Activated naive CD4-positive, alpha-beta T cell treated with anti-CD3 and anti-CD28 coated beads for 36 hours (primary cell): ENCODE measurements around the gene NRF1. TPM values are rescaled to one million over a fixed set of nuclear protein-coding genes. Genes with fewer than 3 reads are reported as not detected.

Experiments
- CTCF ChIA-PET: fragments of 350-600 bp; sonication (Branson Sonifier 250); formaldehyde crosslinking; loops from one replicate; lab custom pipeline; 2021; ENCODE audit warnings: antibody characterized with exemption; lab: Charles Lee
- DNase-seq: peaks from one replicate; pipeline ENCODE4 v3.0.0-alpha.2; 2020
- H3K27ac Mint-ChIP-seq: one replicate; pipeline ENCODE4 v1.8.0; 2021; ENCODE audit warnings: mild to moderate bottlenecking, mixed read lengths
- H3K27me3 Mint-ChIP-seq: one replicate; pipeline ENCODE4 v1.8.0; 2021; ENCODE audit warnings: low read depth, mixed read lengths
- H3K36me3 Mint-ChIP-seq: one replicate; pipeline ENCODE4 v1.8.0; 2021; ENCODE audit warnings: low read depth, mixed read lengths
- H3K4me1 Mint-ChIP-seq: one replicate; pipeline ENCODE4 v1.8.0; 2021; ENCODE audit warnings: low read depth, mixed read lengths
- H3K4me3 Mint-ChIP-seq: one replicate; pipeline ENCODE4 v1.8.0; 2021; ENCODE audit warnings: mild to moderate bottlenecking, moderate library complexity, mixed read lengths
- H3K9me3 Mint-ChIP-seq: one replicate; pipeline ENCODE4 v1.8.0; 2021; ENCODE audit warnings: mixed read lengths
- intact Hi-C: fragments of 100-400 bp; cut with micrococcal nuclease; formaldehyde crosslinking; loops from one replicate; pipeline ENCODE4 v1.15.1; 2023
- microRNA-seq: library from miRNA; unstranded; fragments of <30 nt; microRNA quantifications from one replicate; pipeline ENCODE4 v1.2.0, GENCODE V29; 2022; ENCODE audit warnings: borderline microRNAs expressed, borderline replicate concordance
- total RNA-seq, 2 experiments: library from RNA; stranded (reverse); gene quantifications; one replicate each; pipeline ENCODE4 v1.2.3, GENCODE V29; 2021

NRF1 gene
- total RNA-seq, 2 experiments from 2014 or later = 18.5 to 21.5 TPM

- intact Hi-C loops = no loop called here
These were observed 187.9 kb downstream of the NRF1 start for GRCh38 chr7:129799350-129799955.

DNA sequence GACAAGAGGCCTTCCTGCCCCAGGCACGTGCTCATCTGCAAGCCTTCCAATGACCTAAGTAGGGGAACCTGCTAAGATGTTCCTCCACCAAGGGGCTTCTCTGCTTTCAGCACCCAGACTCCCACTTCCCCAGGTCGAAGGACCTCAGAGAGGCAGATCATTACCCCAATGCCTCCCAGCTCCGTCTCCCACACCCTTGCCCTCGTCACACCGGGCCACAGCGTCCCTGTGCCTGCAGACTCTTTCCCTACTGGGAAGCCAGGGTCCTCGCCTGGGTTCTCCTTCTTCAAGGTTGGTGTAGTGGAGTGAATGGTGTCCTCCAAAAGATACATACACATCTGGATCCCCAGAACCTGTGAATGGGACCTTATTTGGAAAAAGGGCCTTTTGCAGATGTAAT, 189.4 kb downstream of the NRF1 start:
- no peaks in the 10 kb centered on the region for H3K36me3 Mint-ChIP-seq
- H3K9me3 Mint-ChIP-seq = no peaks in the 10 kb centered on the region
- no peaks in the 10 kb centered on the region for H3K27me3 Mint-ChIP-seq
- no peak for DNase-seq
- no peaks in the 10 kb centered on the region for H3K4me1 Mint-ChIP-seq
- no peak overlapping the region for H3K27ac Mint-ChIP-seq
- no peak overlapping the region for H3K4me3 Mint-ChIP-seq
- intact Hi-C loops = no loop called here
- CTCF ChIA-PET = no interaction called here

More at GRCh38 chr7:129799350-129799955, 187.9 kb downstream of the NRF1 start:
- no peaks in the 10 kb centered on the region for H3K27me3 Mint-ChIP-seq
- H3K36me3 Mint-ChIP-seq = no peaks in the 10 kb centered on the region
- H3K4me1 Mint-ChIP-seq = no peaks in the 10 kb centered on the region
- CTCF ChIA-PET = interaction anchor here (0.8 kb wide), 1 partner anchor 211 kb away, joined by 3 read pairs; no protein-coding TSS in a partner anchor
- DNase-seq = no peak
- no peak overlapping the region for H3K4me3 Mint-ChIP-seq
- no peak overlapping the region for H3K27ac Mint-ChIP-seq
- H3K9me3 Mint-ChIP-seq = no peaks in the 10 kb centered on the region

DNA sequence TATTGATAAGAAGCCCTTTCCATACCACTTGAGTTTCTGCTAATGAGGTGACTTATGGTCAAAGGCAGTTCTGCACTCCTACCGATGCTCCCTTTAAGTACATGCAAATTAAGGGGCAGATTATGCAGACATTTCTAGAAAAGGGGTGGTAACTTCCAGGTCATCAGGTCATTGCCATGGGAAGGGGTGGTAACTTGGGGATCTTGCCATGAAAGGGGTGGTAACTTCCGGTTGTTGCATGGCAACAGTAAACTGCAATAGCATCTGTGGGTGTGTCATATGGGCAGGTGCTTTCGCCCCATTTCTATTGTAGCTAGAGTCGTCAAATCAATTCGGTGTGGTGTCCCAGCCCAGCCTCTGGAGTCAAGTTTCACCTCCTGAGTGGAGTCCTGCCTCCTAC, 190.4 kb downstream of the NRF1 start:
- no peaks in the 10 kb centered on the region for H3K36me3 Mint-ChIP-seq
- H3K27ac Mint-ChIP-seq = no peak overlapping the region
- no peak for DNase-seq
- H3K9me3 Mint-ChIP-seq = no peaks in the 10 kb centered on the region
- H3K4me3 Mint-ChIP-seq = no peak overlapping the region
- intact Hi-C loops = no loop called here
- H3K27me3 Mint-ChIP-seq = no peaks in the 10 kb centered on the region
- CTCF ChIA-PET = no interaction called here
- H3K4me1 Mint-ChIP-seq = no peaks in the 10 kb centered on the region

GRCh38 chr7:129803546-129804081, 192.1 kb downstream of the NRF1 start:
- Mint-ChIP-seq H3K4me3 (no peak overlapping the region), H3K9me3 (no peaks in the 10 kb centered on the region), H3K36me3 (no peaks in the 10 kb centered on the region), H3K27me3 (no peaks in the 10 kb centered on the region), H3K27ac (no peak overlapping the region), H3K4me1 (no peaks in the 10 kb centered on the region)
- CTCF ChIA-PET = no interaction called here
- intact Hi-C loops = no loop called here
- no peak for DNase-seq

GRCh38 chr7:129804111-129804889, 192.8 kb downstream of the NRF1 start:
- CTCF ChIA-PET = interaction anchor here (0.6 kb wide), 1 partner anchor 751 kb away, joined by 3 read pairs; no protein-coding TSS in a partner anchor
- intact Hi-C loops = no loop called here
- H3K36me3 Mint-ChIP-seq = no peaks in the 10 kb centered on the region

DNA sequence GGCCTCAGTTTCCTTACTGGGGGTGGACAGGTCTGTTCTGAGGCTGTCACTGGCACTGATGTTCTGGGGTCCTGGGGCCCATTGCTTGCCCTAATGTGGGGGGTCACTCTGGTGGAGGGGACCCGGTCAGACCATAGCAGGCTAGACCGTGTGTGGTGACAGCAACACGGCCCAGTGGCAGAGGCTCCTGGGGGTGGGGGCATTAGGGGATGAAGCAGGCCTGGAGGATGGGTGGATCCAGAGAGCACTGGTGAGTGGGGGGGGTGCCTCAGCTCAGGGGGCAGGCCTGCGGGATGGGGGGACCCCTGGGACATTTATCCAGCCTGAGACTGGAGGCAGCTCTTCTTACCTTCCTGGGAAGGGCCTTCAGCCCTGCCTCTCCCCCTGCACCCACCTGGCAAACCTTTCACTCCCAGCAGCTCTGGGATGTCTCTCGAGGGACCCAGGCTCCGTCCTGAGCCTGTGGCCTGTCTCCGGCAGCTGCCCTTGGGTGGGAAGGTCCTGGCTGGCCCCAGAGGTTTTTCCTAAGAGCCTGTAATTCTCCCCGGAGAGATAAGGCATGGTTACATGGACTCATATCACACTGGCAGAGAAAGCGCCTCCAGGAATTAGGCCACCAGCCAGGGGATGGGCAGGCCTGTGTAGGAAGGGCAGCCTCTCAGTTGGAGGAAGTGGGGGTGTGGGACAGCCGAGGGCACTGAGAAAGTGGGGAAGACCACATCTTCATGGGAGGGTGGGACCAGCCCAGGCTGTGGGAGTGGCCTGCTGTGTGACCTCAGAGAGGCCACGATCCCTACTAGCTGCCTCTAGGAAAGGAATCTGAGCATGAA, 193.6 kb downstream of the NRF1 start:
- no peaks in the 10 kb centered on the region for H3K4me1 Mint-ChIP-seq
- H3K27ac Mint-ChIP-seq = no peak overlapping the region
- CTCF ChIA-PET = interaction anchor here (0.6 kb wide), 1 partner anchor 752 kb away, joined by 3 read pairs; no protein-coding TSS in a partner anchor
- DNase-seq = no peak
- no peak overlapping the region for H3K4me3 Mint-ChIP-seq
- H3K36me3 Mint-ChIP-seq = no peaks in the 10 kb centered on the region
- no peaks in the 10 kb centered on the region for H3K9me3 Mint-ChIP-seq
- intact Hi-C loops = no loop called here
- H3K27me3 Mint-ChIP-seq = no peaks in the 10 kb centered on the region

More at GRCh38 chr7:129804111-129804889, 192.8 kb downstream of the NRF1 start:
- Mint-ChIP-seq H3K27ac (no peak overlapping the region), H3K9me3 (no peaks in the 10 kb centered on the region), H3K4me1 (no peaks in the 10 kb centered on the region), H3K27me3 (no peaks in the 10 kb centered on the region), H3K4me3 (no peak overlapping the region)
- DNase-seq = no peak

Small RNA genes lying within 50 kb of the gene (microRNA-seq; reads per million reads assigned to microRNA genes)
- gene MIR182 (115 reads per million, percentile 61 among the genes with 10 or more reads in this experiment), gene MIR183 (103 reads per million, percentile 59 among the genes with 10 or more reads in this experiment), gene MIR96 (9.9 reads per million, percentile 22 among the genes with 10 or more reads in this experiment)

Other genes with a start within 250 kb of the NRF1 start
- 10 to 100 TPM; 71.4 to 76.0 TPM for gene STRIP2, start 177.3 kb upstream of the NRF1 start, total RNA-seq
- gene SMKR1, start 109.2 kb upstream of the NRF1 start, total RNA-seq = 1 to 10 TPM in 1 of 2 experiments, under 1 TPM in 1; 0.99 to 1.2 TPM